Myocyte (in vitro differentiated cells): Measurements from ENCODE around the gene ZNF487. TPM values are rescaled to one million over a fixed set of nuclear protein-coding genes. Genes with fewer than 3 reads are reported as not detected.
"Not testable (repeated sequence)": the region's sequence is repeated elsewhere in the genome, so short reads cannot be mapped to it uniquely, and the experiment has no call there.

Experiments
- DNase-seq: peaks from one replicate; pipeline ENCODE4 v3.0.0-alpha.2; 2012; ENCODE audit warnings: low read depth
- total RNA-seq: library from RNA; depleted of rRNA; stranded (reverse); fragments of >200 nt; gene quantifications from 2 replicates; pipeline ENCODE4 v1.2.3, GENCODE V29; 2014

ZNF487 gene
- total RNA-seq, 1 donor from 2014 or later = 3.1 TPM

DNA sequence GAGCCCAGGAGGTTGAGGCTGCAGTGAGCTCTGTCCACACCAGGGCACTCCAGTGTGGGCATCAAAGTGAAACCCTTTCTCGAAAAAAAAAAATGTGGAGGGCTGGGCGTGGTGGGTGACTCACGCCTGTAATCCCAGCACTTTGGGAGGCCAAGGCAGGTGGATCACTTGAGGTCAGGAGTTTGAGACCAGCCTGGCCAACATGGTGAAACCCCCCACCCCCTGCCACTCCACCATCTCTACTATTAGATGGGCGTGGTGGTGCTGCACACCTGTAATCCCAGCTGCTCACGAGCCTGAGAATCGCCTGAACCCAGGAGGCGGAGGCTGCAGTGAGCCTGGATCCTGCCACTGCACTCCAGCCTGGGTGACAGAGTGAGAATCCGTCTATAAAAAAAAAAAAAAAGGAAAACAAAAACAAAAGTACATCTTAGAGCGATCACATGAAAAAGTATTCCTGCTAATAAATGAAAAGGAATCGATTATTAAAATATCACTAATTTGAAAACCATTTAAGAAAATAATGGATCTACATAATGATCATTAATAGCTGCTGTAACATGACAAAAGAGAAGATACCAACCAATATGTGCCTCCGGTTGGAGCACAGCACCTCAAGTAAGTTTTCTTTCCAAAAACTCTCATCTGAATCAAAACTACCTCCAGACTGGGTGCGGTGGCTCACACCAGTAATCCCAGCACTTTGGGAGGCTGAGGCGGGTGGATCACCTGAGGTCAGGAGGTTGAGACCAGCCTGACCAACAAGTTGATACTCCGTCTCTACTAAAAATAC lies 32.8 kb upstream of the ZNF487 start:
- DNase-seq = no peak

DNA sequence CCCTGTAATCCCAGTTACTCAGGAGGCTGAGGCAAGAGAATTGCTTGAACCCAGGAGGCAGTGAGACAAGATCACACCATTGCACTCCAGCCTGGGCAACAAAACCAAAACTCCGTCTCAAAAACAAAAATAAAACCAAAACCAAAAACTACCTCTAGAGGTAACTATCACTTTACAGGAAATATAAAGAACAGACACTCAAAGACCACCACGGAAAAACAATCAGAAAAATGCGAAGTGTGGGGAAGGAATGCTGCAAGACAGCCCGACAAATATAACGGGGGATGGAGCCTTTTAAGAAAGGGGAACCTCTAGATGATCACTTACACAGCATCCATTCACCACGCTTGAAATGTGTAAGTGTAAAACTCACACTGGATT lies 32.2 kb upstream of the ZNF487 start:
- no peak for DNase-seq

DNA sequence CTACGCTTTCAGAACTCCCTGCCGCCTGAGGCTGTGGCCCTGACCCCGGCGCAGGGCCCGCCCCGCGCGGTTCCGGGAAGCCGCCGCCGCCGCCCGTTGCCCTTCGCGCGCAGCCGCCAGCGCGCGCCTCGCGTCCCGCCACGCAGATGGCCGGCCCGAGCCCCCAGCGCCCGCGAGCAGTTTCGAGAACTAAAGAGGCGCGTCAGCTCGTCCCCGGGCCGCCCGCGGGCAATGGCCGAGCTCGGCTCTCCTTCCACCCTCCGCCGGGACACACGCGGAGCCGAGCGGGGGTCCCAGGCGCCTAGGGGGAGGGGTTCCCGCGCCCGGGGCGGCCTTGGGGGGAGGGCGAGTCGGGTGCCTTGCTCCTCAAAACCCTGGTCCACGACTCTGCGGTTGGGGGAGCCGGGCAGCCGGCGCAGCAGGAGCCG lies 29.7 kb upstream of the ZNF487 start:
- peak; percentile 65 for DNase-seq

DNA sequence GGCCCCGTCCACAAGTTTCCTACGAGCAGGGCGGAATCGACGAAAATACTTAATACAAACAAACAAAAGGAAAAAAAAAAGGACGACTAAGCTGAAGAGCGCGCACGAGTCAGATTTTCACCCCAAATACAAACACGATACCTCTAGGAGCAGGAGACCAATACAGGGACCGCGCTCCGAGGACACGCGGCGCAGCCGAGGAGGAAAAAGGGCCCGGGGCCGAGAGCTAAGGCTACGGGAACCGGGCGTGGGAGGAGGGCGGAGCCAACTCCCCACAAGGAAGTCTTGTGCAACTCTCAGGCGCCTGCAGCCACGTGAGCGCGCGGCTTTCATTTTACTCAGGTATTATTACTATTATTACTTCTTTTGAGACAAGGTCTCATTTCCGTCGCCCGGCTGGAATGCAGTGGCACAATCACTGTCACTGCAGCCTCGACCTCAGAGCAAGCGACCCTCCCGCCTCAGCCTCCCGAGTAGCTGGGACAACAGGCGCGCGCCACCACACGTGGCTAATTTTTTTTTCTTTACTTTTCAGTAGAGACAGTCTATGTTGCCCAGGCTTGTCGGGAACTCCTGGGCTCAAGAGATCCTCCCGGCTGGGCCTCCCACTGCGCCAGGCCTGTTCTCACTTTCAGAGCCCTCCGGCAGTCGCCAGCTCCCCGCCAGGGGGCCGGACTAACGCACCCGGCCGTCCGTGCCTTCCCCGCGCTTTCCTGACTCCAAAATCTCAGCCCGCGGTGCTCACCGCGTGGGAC lies 29.2 kb upstream of the ZNF487 start:
- DNase-seq = peak; percentile 85

DNA sequence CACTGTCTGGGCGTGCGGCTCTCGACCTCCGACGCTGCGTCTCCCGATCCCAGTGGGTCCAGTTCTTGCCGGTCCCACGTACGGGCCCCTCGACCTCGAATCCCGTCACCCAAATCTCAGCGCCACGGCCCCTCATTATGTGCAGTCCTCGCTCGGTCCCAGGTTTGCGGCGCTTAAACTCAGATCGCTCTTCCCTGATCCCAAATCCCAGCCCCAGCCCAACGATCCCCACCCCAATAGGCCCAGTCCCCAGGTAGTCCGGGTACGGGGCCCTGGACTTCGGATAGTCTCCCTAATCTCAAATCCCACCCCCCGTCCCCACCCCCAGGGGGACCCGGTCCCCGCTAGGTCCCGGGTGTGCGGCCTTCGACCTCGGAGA lies 28.6 kb upstream of the ZNF487 start:
- no peak for DNase-seq

DNA sequence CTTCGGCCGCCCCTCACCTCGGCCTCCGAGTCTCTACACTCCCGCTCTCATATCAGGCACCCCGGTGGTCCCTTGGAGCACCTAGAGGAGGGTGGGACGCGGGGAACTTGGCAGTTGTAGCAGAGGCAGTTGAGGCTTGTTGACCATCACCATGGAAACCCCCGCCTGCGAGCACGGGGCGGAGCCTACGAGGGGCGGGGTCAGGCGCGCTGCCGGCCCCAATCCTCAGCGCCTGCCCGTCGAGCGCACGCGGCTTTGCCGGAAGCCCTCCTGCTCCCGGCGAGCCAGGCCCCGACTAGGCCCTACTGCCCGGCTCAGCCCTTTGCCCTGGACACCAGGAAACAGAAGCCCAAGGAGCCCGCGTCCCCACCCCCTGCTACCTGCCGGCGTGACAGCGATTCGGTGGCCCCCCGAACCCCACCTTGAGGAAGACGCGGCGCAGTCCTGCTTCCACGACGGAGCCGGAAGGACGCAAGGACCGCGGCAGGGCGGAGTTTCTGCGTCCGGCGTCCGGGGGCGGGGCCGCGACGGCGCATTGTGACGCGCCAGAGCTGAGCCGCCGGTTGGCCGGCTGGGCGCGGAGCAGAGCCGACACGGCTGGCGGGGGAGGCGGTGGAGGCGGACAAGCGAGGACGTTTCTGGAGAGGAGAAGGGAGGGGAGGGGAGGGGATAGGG lies 28.1 kb upstream of the ZNF487 start, which contains the start of gene HNRNPF:
Gene HNRNPF, minus strand, starts transcription at position 477 of the 675 bp plus-strand sequence. CDS start 21,302 bp downstream, outside the sequence.
- peak; percentile 95 for DNase-seq

DNA sequence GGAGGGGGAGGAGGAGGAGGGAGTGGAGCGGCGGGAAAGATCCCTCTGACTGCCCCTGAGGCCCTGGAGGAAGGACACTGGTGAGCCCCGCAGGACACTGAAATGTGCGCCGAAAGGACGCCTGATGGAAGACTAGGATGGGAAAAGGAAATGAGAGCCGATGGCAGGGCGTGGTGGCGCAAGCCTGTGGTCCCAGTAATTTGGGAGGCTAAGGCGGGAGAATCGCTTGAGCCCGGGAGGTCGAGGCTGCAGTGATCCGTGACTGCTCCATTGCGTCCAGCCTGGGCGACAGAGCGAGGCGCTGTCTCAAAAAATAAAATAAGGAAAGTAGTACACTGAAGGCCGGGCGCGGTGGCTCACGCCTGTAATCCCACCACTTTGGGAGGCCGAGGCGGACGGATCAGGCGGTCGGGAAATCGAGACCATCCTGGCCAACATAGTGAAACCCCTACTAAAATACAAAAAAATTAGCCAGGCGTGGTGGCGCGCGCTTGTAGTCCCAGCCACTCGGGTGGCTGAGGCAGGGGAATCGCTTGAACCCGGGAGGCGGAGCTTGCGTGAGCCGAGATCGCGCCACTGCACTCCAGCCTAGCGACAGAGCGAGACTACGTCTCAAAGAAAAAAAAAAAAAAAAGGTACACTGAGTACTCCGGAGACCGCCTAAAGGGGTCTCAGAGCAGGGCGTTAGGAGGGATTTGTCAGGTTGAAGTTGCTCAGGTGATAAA lies 27.4 kb upstream of the ZNF487 start:
- DNase-seq = no peak

DNA sequence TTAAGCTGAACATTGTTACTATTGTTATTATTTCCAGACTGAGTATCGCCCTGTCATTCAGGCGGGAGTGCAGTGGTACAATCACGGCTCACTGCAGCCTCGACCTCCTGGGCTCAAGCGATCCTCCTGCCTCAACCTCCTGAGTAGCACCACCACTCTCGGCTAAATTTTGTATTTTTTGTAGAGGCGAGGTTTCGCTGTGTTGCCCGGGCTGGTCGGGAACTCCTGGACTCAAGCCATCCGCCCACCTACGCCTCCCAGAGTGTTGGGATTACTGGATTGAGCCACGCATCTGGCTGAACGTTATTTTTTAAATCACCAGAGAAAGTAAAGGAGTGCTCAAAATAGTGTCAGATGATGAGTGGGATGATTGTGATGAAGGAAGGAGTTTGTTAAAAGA lies 26.6 kb upstream of the ZNF487 start:
- no peak for DNase-seq

DNA sequence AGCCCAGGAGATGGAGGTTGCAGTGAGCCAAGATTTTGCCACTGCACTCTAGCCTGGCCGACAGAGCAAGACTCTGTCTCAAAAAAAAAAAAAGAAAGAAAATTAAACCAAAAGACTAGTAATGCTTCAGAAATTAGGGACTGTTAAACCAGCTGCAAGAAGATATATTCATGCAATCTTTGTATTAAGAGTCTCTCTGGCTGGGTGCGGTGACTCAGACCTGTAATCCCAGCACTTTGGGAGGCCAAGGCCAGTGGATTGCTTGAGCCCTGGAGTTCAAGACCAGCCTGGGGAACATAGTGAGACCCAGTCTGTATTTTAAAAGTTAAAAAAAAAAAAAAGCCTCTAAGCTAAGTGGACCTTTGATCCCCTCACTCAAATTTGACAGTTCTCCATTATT lies 25.4 kb upstream of the ZNF487 start:
- no peak for DNase-seq

DNA sequence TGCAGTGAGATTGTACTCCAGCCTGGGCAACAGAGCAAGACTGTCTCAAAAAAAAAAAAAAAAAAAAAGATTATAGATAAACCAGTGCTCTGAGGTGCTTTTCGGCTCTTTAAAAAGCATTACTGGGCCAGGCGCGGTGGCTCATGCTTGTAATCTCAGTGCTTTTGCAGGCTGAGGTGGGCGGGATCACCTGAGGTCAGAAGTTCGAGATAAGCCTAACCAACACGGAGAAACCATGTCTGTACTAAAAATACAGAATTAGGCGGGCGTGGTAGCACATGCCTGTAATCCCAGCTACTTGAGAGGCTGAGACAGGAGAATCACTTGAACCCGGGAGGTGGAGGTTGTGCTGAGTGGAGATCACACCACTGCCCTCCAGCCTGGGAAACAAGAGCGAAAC lies 21.4 kb upstream of the ZNF487 start:
- DNase-seq = no peak

DNA sequence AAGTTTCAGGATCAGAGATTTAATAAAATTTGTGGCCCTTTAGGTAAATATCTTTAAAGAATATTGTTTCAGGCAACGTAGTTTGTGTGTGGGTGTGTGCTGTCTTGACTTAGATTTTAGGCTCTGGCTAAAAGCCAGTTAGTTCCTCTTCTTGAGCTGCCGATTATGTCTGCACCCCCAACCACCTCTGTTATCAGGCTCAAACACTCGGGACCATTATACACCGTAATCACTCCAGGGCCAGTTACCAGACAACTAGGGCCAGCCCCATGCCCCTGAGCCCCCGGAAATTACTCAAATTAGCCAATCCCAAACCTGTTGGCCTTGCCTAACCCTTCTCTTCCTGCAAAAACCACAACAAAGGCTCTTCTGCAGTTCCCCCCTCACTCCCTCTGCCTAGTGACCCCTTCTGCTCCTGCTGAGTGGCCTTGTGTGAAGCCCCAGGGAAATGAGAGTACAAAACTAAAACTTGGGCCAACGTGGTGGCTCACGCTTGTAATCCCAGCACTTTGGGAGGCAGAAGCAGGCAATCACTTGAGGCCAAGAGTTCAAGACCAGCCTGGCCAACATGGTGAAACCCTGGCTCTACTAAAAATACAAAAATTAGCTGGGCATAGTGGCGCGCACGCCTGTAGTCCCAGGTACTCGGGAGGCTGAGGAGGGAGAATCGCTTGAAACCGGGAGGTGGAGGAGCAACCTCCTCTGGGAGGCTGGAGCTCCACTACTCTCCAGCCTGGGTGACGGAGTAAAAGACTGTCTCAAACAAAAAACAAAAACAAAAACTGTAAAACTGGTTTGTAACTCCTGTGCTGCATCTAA lies 18.8 kb upstream of the ZNF487 start:
- no peak for DNase-seq

DNA sequence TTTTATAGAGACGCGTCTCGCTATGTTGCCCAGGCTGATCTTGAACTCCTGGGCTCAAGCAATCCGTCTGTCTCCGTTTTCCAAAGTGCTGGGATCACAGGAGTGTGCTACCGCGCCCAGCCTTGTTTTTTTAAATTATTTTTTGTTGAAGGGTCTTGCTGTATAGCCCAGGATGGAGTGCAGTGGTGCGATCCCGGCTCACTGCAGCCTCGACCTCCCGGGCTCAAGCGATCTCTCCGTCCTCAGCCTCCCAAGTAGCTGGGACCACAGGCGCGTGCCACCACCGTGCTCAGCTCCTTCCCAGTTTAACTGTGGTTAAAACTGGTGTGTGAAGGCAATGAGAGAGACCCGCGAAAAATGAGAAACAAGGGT lies 16.9 kb upstream of the ZNF487 start:
- DNase-seq = no peak

DNA sequence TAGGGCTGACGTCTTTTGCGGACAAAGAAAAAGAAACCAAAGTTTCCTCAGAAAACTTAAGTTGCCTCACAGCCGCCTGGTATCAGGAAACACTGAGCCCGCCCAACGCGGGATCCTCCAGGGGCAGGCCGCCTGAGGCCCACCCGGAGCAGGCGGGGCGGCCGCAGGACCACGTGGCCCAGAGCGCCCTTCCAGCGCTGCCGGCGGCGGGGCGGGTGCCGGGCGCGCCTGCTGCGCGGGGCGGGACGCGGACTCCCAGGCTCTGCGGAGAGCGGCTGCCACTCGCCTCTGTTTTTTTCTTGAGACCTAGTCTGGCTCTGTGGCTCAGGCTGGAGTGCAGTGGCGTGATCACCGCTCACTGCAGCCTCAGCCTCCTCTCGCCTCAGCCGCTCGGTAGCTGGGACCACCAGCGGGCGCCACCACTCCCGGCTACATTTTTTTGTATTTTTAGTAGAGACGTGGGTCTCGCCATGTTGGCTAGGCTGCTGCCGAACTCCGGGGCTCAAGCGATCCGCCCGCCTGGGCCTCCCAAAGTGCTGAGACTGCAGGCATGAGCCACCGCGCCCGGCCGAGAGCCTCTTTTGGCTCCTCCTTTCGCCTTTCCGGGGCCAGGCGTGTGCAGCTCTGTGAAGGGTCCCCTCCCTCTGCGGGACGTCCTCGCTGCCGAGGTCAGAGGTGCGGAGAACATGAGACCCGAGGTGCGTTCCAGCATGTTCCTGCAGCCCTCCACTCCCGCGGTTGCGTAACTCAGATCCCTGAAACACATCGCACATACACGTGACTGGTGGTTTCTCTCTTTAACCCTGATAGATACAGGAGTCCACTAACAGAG lies 16.3 kb upstream of the ZNF487 start:
- peak; percentile 88 for DNase-seq

DNA sequence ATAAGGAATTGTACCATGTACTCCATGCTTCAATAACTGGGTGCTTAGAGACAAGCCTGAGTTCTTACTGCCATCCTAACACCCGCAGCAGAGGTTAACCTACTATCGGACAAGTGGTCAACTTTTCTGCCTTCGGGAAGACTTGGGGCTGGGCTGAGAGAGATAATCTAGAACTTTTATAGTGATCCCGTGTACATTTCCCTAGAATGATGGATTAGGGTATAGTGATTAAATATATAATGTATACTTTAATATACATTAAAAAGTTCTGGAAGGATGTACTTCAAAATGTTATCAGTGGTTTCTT lies 15.8 kb upstream of the ZNF487 start:
- DNase-seq = no peak

DNA sequence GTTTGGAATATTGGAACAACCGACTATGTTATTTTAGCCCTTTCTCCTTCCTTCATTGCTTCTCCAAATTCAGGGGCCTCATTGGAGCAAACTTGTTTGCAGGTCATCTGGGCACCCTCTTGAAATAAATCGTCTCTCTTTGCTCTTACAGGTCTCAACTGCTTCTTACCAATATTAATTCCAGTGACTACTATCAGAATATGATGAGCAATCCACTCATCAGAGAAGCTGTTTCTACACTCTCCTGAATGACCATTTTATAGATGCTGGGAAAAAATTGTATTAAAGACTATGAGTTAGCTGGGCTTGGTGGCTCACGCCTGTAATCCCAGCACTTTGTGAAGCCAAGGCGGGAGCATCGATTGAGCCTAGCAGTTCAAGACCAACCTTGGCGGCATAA lies 15.4 kb upstream of the ZNF487 start:
- DNase-seq = peak; percentile 5

DNA sequence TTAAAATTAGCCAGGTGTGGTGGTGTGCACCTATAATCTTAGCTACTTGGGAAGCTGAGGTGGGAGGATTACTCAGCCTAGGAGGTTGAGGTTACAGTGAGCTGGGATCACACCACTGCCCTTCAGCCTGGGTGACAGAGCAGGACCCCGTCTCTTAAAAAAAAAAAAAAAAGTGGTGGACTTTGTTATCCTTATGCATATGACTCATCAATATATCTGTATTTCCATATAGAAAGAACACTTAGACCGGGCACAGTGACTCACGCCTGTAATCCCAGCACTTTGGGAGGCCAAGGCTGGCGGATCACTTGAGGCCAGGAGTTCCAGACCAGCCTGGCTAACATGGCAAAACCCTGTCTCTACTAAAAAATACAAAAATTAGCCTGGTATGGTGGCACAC lies 15.0 kb upstream of the ZNF487 start:
- not testable (repeated sequence) for DNase-seq

DNA sequence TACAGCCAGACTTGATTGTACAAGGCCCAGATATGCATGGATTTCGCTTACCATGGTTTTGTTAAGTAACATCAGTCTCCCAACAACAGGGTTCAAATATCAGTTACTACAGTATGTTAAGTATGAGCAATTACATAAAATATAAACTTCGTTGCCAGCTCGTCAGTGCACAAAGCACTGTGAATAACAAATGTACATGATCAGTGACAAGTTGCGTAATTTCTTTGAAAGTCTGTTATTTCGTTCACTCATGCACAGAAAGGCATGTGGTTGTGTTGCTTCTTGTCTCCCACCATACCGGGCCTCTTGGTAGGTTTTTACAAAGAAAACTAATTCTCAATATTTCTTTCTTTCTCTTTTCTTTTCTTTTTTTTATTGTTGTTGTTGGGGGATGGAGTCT lies 12.5 kb upstream of the ZNF487 start:
- DNase-seq = no peak

DNA sequence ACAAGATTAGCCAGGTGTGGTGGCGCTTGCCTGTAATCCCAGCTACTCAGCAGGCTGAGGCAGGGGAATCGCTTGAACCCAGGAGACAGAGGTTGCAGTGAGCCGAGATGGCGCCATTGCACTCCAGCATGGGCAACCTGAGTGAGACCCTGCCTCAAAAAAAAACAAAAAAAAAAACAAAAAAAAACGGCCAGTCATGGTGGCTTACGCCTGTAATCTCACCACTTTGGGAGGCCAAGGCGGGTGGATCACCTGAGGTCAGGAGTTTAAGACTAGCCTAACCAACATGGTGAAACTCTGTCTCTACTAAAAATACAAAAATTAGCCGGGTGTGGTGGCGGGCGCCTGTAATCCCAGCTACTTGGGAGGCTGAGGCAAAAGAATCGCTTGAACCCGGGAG lies 10.4 kb upstream of the ZNF487 start:
- not testable (repeated sequence) for DNase-seq

DNA sequence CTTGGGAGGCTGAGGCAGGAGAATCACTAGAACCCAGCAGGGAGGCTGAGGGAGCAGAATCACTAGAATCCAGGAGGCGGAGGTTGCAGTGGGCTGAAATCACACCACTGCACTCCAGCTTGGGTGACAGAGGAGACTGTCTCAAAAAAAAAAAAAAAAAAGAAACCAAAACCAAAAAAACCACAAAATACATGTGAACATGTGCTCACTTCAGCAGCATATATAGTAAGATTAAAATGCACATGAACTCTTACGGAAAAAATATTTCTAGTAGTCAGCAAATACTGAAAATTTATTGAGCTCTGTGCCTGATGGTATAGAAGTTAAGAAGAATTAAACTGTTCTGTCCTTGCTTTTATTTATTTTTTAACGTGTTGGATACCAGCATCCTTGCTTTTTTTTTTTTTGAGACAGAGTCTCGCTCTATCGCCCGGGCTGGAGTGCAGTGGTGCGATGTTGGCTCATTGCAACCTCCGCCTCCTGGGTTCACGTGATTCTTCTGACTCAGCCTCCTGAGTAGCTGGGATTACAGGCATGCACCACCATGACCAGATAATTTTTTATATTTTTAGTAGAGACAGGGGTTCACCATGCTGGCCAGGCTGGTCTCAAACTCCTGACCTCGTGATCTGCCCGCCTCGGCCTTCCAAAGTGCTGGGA lies 9.6 kb upstream of the ZNF487 start:
- no peak for DNase-seq
